ENCODE data around the gene CAMTA1. TPM values are rescaled to one million over a fixed set of nuclear protein-coding genes. Genes with fewer than 3 reads are reported as not detected.

Gene CAMTA1
- total RNA-seq, 1 donor from 2014 or later: 47.9 TPM

DNA sequence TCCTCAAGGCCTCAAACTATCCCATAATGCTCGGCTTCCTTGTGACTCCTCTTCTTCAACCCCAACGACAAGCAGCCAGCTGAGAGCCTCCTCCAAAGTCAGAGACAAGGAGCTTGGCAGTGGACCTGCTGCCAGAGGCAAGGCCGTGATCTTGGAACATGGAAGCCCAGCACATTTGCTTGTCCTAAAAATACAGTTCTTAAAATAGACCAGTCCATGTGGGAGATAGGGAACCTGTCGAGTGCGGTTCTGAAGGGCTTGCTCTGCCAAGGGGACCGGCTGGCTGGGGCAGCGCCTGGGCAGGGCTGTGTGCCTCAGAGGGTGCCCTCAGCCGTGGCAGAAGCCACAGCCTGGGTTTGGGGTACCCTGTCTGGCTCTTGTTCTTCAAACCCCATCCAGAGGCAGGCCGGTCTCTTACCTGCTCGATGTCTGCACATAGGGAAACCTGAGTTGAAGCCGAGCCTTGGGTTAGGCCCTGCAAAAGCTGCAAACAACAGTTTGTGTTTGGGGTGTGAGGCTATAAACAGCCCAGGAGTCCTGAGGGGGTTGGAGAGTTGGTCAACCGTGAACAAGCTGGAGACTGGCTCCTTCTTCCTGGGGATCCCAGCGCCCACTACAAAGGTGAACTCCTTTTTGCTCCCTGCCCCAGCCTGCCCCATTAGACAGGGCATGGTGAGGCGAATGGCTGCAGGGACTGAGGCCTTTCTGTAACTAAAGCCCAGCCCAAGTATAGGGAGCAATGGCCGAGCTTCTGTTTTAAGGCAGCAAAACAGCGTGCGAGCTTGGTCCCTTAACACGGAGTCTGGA is 228.8 kb downstream of the CAMTA1 start:
- Histone ChIP-seq H3K27me3 (ENCODE audit: low read depth) (no peaks in the 10 kb centered on the region), H3K4me1 (no peaks in the 10 kb centered on the region), H3K9me3 (no peaks in the 10 kb centered on the region), H3K4me3 (no peak overlapping the region), H3K27ac (no peak overlapping the region), H3K36me3 (no peaks in the 10 kb centered on the region)
- DNase-seq (no peak), ATAC-seq (no peak)
- TF ChIP-seq, protein P1, sequence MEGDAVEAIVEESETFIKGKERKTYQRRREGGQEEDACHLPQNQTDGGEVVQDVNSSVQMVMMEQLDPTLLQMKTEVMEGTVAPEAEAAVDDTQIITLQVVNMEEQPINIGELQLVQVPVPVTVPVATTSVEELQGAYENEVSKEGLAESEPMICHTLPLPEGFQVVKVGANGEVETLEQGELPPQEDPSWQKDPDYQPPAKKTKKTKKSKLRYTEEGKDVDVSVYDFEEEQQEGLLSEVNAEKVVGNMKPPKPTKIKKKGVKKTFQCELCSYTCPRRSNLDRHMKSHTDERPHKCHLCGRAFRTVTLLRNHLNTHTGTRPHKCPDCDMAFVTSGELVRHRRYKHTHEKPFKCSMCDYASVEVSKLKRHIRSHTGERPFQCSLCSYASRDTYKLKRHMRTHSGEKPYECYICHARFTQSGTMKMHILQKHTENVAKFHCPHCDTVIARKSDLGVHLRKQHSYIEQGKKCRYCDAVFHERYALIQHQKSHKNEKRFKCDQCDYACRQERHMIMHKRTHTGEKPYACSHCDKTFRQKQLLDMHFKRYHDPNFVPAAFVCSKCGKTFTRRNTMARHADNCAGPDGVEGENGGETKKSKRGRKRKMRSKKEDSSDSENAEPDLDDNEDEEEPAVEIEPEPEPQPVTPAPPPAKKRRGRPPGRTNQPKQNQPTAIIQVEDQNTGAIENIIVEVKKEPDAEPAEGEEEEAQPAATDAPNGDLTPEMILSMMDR (IDR thresholded peaks at IDR 0.05): no peak
- intact Hi-C loops (cut with DNase I): no loop called here

DNA sequence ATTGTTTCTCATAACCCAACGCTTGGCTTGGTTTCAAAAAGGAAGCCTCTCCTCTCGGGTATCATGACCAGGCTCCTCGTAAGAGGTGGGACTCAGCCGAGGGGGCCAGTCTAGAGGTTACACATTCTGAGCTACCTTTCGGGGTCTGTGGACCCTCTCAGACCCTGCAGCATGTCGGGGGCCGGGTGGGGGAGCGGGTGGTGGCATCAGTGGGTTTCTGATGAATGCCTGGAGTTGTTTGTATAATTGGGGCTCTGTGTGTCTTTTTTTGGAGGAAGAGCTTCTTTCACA is 229.3 kb downstream of the CAMTA1 start:
- intact Hi-C loops (cut with DNase I): no loop called here
- H3K9me3 ChIP-seq: no peaks in the 10 kb centered on the region
- no peaks in the 10 kb centered on the region for H3K4me1 ChIP-seq
- TF ChIP-seq, protein P1 (IDR thresholded peaks at IDR 0.05): no peak
- H3K27me3 ChIP-seq (ENCODE audit: low read depth): no peaks in the 10 kb centered on the region
- ATAC-seq (no peak), DNase-seq (no peak)
- H3K4me3 ChIP-seq: no peak overlapping the region
- no peaks in the 10 kb centered on the region for H3K36me3 ChIP-seq
- H3K27ac ChIP-seq: no peak overlapping the region

DNA sequence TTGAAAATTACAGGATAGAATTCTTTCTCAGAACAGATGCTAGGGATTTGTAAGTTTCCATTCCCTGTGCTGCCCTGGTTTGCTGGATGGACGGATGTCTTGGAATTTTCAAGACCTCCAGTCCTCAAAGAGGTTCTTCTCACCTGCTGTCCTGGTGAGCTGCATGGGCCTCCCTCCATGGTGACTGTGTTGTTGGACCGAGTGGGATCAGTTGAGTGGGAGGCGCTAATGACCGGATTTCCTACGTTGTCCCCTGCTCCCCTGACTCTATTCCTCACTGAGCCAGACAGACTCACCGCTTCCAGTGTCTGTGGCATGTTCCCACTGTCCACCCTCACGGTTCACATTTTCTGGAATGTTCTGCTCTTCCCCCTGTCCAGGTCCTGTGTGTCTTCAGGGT is 229.8 kb downstream of the CAMTA1 start:
- intact Hi-C loops (cut with DNase I): no loop called here
- no peak overlapping the region for H3K27ac ChIP-seq
- DNase-seq (no peak), ATAC-seq (no peak)
- TF ChIP-seq, protein P1 (IDR thresholded peaks at IDR 0.05): no peak
- H3K4me3 ChIP-seq: no peak overlapping the region
- H3K4me1 ChIP-seq: no peaks in the 10 kb centered on the region
- H3K36me3 ChIP-seq: no peaks in the 10 kb centered on the region
- no peaks in the 10 kb centered on the region for H3K27me3 ChIP-seq (ENCODE audit: low read depth)
- no peaks in the 10 kb centered on the region for H3K9me3 ChIP-seq

DNA sequence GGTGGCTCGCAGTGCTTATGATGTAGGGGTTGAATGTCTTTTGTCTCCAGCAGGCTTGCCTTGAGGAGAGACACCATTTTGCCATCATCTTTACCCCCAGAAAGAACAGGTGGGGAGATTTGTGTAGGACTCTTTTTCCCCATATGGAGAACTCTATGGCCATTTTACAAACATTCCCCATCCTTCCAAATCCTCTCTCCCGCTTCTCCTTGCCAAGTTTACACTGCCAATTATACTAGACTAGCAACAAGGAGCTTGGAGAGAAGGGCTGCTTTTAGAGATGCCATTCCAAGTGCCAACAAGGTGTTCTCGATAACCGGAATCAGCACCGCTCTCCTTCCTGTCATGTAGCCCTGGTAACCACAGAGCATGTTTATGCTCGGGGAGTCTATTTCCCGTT is 233.1 kb downstream of the CAMTA1 start:
- DNase-seq: no peak
- no peaks in the 10 kb centered on the region for H3K9me3 ChIP-seq
- H3K27me3 ChIP-seq (ENCODE audit: low read depth): peaks cover 6% of the 10 kb centered on the region
- intact Hi-C loops (cut with DNase I): no loop called here
- no peaks in the 10 kb centered on the region for H3K4me1 ChIP-seq
- H3K4me3 ChIP-seq: no peak overlapping the region
- no peak overlapping the region for H3K27ac ChIP-seq
- TF ChIP-seq, protein P1 (IDR thresholded peaks at IDR 0.05): no peak
- ATAC-seq: no peak
- H3K36me3 ChIP-seq: no peaks in the 10 kb centered on the region

DNA sequence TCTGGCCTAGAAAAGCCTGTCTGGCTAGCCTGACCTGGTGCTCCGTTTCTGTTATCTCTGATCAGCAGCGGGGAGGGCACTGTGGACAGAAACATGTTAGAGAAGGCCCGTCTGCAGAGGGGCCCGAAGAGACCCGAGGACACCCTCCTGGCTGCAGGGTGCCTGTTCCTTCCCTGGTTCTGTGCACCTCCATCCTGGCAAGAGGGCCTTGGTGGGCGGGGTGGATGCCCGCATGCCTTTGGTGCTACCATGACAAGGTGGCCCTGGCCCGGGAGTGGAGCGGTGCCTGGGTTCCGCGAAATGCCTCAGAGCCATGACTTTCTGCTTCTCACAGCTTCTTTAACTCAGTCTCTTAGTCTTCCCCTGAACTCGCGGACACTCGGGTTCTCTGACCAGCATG is 233.6 kb downstream of the CAMTA1 start:
- TF ChIP-seq, protein P1 (IDR thresholded peaks at IDR 0.05): no peak
- no peaks in the 10 kb centered on the region for H3K36me3 ChIP-seq
- no peak overlapping the region for H3K27ac ChIP-seq
- H3K27me3 ChIP-seq (ENCODE audit: low read depth): peaks cover 6% of the 10 kb centered on the region
- ATAC-seq: no peak
- H3K9me3 ChIP-seq: no peaks in the 10 kb centered on the region
- H3K4me3 ChIP-seq: no peak overlapping the region
- intact Hi-C loops (cut with DNase I): no loop called here
- DNase-seq: no peak
- no peaks in the 10 kb centered on the region for H3K4me1 ChIP-seq

Data from lower lobe of right lung (tissue), 2 donors.